Activated T-helper 1 cell treated with anti-CD3 and anti-CD28 coated beads, Interleukin-12 subunit alpha, Interleukin-12 subunit beta, Interleukin-2, Interleukin-4 antibody, amounts not matched to agents 30 ng/mL and 10 ng/mL and 1 ng/mL, durations not matched to agents 14 hours and 24 hours and 36 hours (primary cell): Measurements from ENCODE around the gene PKD1. TPM values are rescaled to one million over a fixed set of nuclear protein-coding genes. Genes with fewer than 3 reads are reported as not detected.

Experiments used
- DNase-seq: peaks from one replicate; pipeline ENCODE4 v3.0.0; 2021; ENCODE audit warnings: low spot score
- H3K27ac Mint-ChIP-seq: one replicate; pipeline ENCODE4 v1.8.0; 2021; ENCODE audit warnings: mild to moderate bottlenecking, mixed read lengths
- H3K27me3 Mint-ChIP-seq: one replicate; pipeline ENCODE4 v1.8.0; 2022; ENCODE audit warnings: mild to moderate bottlenecking, moderate library complexity, mixed read lengths; ENCODE audit not compliant: insufficient read depth
- H3K36me3 Mint-ChIP-seq: one replicate; pipeline ENCODE4 v1.8.0; 2021; ENCODE audit warnings: low read depth, mixed read lengths
- H3K4me1 Mint-ChIP-seq: one replicate; pipeline ENCODE4 v1.8.0; 2021; ENCODE audit warnings: low read depth, mixed read lengths
- H3K4me3 Mint-ChIP-seq: one replicate; pipeline ENCODE4 v1.8.0; 2021; ENCODE audit warnings: mild to moderate bottlenecking, moderate library complexity, mixed read lengths
- H3K9me3 Mint-ChIP-seq: one replicate; pipeline ENCODE4 v1.8.0; 2021; ENCODE audit warnings: mixed read lengths
- intact Hi-C: fragments of 100-400 bp; cut with micrococcal nuclease; formaldehyde crosslinking; loops from one replicate; pipeline ENCODE4 v1.15.1; 2024
- total RNA-seq: library from RNA; stranded (reverse); gene quantifications from 2 replicates; pipeline ENCODE4 v1.2.3, GENCODE V29; 2022

Gene PKD1
- total RNA-seq, 1 donor from 2014 or later: 92.5 TPM

DNA sequence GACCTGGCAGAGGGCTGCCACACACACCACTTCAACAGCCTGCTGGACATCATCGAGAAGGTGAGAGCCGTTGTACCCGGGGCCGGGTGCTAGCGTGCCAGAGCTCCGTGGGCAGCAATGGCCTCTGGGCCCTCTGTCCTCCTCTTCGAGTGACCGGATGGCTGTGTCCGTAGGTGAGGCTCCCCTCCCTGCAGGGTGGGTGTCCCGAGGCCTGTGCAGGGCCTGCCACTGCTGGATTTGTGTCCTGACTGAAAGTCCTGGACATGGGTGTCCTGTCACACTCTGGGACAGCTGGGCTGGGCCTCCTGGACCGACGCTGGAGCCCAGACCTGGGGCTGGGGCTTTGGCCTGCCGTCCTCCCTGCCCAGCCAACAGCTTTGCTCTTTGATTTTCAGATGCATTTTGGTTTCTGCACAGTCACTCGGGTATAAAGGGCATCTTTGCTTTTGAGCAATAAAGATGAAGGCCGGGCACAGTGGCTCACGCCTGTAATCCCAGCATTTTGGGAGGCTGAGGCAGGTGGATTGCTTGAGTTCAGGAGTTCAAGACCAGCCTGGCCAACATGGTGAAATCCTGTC lies 71.2 kb downstream of the PKD1 start:
- Mint-ChIP-seq H3K36me3 (peaks cover 16% of the 10 kb centered on the region), H3K27me3 (no peaks in the 10 kb centered on the region), H3K9me3 (no peaks in the 10 kb centered on the region), H3K4me1 (no peaks in the 10 kb centered on the region), H3K4me3 (no peak overlapping the region), H3K27ac (no peak overlapping the region)
- DNase-seq: no peak
- intact Hi-C loops: no loop called here

DNA sequence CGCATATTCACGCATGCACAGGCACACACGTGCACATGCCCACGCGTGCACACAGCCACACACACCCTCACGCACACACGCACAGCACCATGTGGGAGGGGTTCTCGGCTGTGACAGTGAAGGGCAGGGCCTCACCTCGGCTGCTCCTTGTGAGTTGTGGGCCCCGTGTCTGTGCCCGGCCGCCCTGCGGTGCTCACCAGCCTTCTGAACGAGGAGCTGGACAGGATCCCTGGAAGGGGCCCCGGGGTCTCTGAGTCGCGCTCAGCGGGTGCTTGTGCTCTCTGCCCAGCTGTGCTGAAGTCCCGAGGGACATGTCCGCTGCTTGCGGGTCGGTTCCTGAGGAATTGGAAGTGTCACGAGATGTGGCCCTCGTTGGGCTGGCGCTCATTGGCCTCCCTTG lies 71.8 kb downstream of the PKD1 start:
- no peaks in the 10 kb centered on the region for H3K27me3 Mint-ChIP-seq
- intact Hi-C loops: no loop called here
- H3K9me3 Mint-ChIP-seq: no peaks in the 10 kb centered on the region
- H3K4me3 Mint-ChIP-seq: no peak overlapping the region
- no peaks in the 10 kb centered on the region for H3K4me1 Mint-ChIP-seq
- H3K27ac Mint-ChIP-seq: no peak overlapping the region
- DNase-seq: no peak
- H3K36me3 Mint-ChIP-seq: peaks cover 16% of the 10 kb centered on the region

DNA sequence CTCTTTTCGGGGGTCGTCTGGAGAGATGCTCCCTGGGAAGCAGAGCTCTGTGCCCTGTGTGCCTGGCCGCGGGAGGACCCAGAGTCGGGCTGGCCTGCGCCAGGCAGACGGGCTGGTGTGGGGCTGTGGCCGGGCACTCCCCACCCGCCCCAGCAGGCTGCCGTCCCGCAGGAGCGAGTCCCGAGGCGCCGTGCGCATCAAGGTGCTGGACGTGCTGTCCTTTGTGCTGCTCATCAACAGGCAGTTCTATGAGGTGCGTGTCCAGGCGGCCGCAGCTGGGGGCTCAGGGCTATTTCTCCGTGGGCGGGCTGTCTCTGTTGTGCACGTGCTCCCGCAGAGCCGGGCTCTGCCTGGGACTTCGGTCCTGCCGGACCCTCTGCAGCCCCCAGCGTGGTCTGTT lies 72.9 kb downstream of the PKD1 start:
- intact Hi-C loops: no loop called here
- Mint-ChIP-seq H3K4me1 (no peaks in the 10 kb centered on the region), H3K36me3 (peaks cover 16% of the 10 kb centered on the region), H3K9me3 (no peaks in the 10 kb centered on the region), H3K27ac (no peak overlapping the region), H3K27me3 (no peaks in the 10 kb centered on the region), H3K4me3 (no peak overlapping the region)
- DNase-seq: no peak

DNA sequence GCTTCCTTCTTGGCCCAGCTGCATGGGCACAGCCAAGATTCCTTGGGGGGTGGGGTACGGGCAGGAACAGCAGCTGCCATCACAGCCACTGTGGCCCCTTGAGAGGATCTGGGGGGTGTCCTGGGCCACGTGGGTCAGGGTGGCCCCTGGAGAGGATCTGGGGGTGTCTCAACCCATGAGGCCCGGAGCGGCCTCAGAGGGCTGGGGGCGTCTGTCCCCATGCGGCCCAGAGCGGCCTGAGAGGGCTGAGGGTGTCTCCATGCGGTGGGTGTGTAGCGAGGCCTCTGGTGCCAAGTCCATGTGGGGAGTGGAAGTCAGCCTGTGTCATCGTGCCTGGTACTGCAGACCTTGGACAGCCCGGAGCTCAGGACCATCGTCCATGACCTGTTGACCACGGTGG lies 74.2 kb downstream of the PKD1 start:
- no peak for DNase-seq
- Mint-ChIP-seq H3K36me3 (peaks cover 12% of the 10 kb centered on the region), H3K4me1 (no peaks in the 10 kb centered on the region), H3K4me3 (no peak overlapping the region), H3K27ac (no peak overlapping the region), H3K9me3 (no peaks in the 10 kb centered on the region), H3K27me3 (no peaks in the 10 kb centered on the region)
- intact Hi-C loops: no loop called here

DNA sequence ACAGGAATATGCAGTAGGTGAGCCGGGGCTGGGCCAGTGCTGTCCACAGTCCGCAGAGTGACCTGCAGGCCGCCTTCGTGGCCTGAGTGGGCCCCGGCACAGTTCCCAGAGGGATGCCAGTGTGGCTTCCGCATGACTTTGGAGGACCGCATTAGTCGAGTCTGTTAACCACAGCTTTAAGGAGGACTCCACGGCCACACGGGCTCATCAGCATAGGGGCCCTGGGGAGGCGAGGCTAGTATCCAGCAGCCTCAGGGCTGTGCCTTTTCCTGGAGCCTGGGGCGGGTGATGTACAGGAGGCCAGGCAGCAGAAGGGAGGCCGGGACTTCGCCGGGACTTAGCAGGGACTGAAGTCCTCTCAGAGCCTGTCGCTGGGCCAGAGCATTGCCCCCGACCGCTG lies 74.7 kb downstream of the PKD1 start:
- no peak overlapping the region for H3K27ac Mint-ChIP-seq
- H3K4me1 Mint-ChIP-seq: no peaks in the 10 kb centered on the region
- intact Hi-C loops: no loop called here
- no peak overlapping the region for H3K4me3 Mint-ChIP-seq
- no peak for DNase-seq
- H3K27me3 Mint-ChIP-seq: no peaks in the 10 kb centered on the region
- peaks cover 9% of the 10 kb centered on the region for H3K36me3 Mint-ChIP-seq
- H3K9me3 Mint-ChIP-seq: no peaks in the 10 kb centered on the region

DNA sequence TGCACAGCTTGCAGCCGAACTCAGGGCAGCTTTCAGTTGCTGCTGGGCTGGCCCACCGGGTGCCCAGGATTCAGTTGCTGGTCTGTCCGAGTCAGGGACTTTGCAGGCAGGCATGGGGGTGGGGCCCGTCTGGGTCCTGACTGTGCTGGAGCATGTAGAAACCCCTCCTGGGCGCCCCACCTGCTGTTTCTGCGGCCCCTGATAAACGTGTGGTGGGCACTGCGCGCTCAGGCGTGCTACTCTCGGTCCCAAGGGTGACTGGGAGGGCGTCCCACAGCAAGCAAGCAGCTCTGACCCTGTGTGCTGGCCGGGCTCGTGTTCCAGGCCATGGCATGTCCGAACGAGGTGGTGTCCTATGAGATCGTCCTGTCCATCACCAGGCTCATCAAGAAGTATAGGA lies 75.4 kb downstream of the PKD1 start:
- intact Hi-C loops: no loop called here
- Mint-ChIP-seq H3K27me3 (no peaks in the 10 kb centered on the region), H3K36me3 (peaks cover 5% of the 10 kb centered on the region), H3K4me3 (no peak overlapping the region), H3K27ac (no peak overlapping the region), H3K9me3 (no peaks in the 10 kb centered on the region), H3K4me1 (no peaks in the 10 kb centered on the region)
- no peak for DNase-seq

DNA sequence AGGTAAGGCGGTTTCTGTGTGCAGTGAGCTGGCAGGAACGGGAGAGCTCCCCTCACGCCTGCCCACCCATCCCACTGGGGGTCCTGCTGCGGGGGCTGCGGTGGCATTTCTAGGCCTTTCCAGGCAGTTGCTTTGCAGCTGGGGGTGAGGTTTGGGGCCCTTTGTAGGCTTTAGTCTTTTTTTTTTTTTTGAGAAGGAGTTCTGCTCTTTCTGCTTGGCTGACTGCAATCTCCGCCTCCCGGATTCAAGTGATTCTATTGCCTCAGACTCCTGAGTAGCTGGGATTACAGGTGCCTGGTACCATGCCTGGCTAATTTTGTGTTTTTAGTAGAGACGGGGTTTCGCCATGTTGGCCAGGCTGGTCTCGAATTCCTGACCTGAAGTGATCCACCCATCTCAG lies 76.8 kb downstream of the PKD1 start:
- Mint-ChIP-seq H3K27ac (no peak overlapping the region), H3K36me3 (peaks cover 5% of the 10 kb centered on the region), H3K27me3 (no peaks in the 10 kb centered on the region), H3K9me3 (no peaks in the 10 kb centered on the region), H3K4me3 (no peak overlapping the region), H3K4me1 (no peaks in the 10 kb centered on the region)
- DNase-seq: no peak
- intact Hi-C loops: no loop called here

DNA sequence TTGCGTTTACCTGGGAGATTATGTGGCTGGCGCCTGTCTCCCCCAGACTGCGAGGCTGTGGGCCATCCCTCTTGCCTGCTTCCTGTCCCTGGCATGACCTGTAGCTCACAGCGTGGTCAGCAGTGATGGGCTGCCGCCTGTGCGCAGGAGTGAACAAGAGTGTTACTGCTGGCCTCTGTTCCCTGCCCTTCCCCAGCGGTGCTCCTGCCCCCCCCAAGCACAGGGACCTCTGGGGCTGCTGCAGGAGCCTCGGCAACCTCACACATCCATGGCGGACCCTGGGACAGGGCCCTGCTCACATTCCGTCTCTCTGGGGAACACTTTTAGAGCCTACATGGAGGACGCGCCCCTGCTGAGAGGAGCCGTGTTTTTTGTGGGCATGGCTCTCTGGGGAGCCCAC lies 77.3 kb downstream of the PKD1 start:
- no peak for DNase-seq
- Mint-ChIP-seq H3K4me1 (no peaks in the 10 kb centered on the region), H3K27ac (no peak overlapping the region), H3K4me3 (no peak overlapping the region), H3K27me3 (no peaks in the 10 kb centered on the region), H3K36me3 (peaks cover 5% of the 10 kb centered on the region), H3K9me3 (no peaks in the 10 kb centered on the region)
- intact Hi-C loops: no loop called here

DNA sequence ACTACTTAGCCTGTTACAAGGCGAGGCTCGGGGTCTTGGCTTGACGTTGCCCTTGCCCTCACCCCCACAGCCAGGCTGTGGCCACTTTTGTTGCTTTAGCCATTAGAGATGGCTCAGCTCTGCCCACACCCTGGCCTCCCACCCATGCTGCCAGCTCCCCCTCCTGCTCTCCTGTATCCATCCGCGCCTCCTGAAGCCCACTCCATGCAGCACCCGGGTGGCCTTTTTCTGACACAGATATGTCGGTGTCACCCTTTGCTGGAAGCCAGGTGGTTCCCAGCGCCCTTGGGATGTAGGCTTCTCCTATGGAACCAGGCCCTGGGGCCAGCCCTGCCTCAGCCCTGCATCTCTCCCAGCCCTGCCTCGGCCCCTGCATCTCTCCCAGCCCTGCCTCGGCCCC lies 78.3 kb downstream of the PKD1 start:
- peaks cover 5% of the 10 kb centered on the region for H3K36me3 Mint-ChIP-seq
- no peak overlapping the region for H3K27ac Mint-ChIP-seq
- DNase-seq: no peak
- no peaks in the 10 kb centered on the region for H3K9me3 Mint-ChIP-seq
- H3K4me1 Mint-ChIP-seq: no peaks in the 10 kb centered on the region
- H3K27me3 Mint-ChIP-seq: no peaks in the 10 kb centered on the region
- intact Hi-C loops: no loop called here
- no peak overlapping the region for H3K4me3 Mint-ChIP-seq

DNA sequence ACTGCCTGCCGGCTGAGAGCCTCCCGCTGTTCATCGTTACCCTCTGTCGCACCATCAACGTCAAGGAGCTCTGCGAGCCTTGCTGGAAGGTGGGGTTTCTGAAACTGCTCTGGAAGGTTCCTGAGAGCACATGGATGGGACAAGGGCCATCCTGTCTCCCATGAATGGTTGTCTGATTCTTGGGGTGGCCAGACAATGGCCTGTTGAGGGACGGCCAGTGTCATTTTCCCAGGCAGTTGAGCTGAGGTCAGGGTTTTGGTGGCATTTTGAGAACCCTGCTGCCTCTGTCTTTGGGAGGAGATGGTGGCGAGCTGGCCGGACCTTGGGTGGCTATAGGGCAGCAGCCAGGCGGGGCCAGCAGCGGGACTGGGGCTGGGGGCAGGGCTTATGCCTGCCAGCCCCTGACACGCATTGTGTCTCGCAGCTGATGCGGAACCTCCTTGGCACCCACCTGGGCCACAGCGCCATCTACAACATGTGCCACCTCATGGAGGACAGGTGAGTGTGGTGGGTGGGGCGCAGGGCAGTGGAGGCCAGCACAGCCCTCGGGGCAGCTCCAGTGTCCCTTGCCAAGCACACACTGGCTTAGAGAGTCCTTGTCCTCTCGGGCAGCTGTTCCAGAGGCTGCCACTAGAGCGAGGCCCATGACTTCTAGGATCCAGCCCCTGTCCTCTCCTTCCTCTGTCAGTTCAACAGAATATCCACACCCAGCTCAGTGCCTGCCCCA lies 78.9 kb downstream of the PKD1 start:
- no peak overlapping the region for H3K4me3 Mint-ChIP-seq
- peaks cover 5% of the 10 kb centered on the region for H3K36me3 Mint-ChIP-seq
- no peak overlapping the region for H3K27ac Mint-ChIP-seq
- intact Hi-C loops: no loop called here
- H3K4me1 Mint-ChIP-seq: no peaks in the 10 kb centered on the region
- no peak for DNase-seq
- no peaks in the 10 kb centered on the region for H3K27me3 Mint-ChIP-seq
- no peaks in the 10 kb centered on the region for H3K9me3 Mint-ChIP-seq

DNA sequence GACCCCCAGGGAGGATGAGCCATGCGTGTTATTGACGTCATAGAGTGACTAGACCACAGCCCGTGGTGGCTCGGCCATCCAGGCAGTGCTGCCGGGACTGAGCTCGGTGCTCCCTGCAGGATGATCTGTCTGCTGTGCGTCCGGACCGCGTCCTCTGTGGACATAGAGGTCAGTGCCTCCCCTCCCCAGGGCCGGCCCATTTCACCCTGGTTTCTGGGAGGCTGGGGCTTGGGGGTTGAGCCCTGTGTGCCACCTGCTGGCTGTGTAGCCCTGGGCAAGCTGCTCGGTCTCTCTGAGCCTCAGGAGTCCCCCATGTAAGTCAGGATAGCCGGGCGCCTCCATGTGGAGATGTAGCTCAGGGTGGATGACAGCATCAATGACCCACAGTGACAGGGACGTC lies 79.6 kb downstream of the PKD1 start:
- Mint-ChIP-seq H3K9me3 (no peaks in the 10 kb centered on the region), H3K27me3 (no peaks in the 10 kb centered on the region), H3K36me3 (peaks cover 6% of the 10 kb centered on the region), H3K27ac (no peak overlapping the region), H3K4me3 (no peak overlapping the region), H3K4me1 (no peaks in the 10 kb centered on the region)
- no peak for DNase-seq
- intact Hi-C loops: no loop called here

DNA sequence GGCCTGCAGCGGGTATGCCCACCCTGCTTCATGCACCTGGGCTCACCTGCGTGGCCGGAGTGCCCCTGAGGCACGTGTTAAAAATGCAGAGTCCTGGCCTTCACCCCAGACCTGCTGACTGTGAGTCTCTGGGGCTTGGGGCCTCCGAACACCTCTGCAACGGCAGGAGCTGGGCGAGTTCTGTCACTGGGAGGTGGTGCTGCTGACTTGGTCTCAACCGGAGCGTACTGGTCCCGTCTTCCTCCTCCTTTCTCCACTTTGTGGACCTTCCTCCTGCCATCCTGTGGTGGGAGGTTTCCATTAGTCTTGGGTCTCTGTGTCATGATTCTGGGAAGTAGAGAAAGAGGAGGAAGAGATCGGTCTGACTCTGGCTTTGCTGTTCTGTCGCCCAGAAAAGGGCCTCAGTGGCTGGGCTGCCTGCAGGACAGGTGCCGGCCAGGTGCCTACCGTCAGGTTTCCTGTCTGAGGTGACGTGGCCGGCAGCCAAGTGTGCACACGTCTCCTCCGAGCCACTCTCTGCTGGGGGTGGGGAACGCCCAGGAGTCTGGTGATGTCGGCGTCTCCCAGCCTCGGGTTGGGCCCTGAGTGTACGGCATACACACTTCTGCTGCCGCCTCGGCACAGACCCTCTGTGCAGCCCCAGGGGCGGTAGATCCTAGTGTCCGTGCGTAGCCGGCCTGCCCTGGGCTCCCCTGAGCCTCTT lies 81.0 kb downstream of the PKD1 start:
- no peak for DNase-seq
- no peaks in the 10 kb centered on the region for H3K27me3 Mint-ChIP-seq
- intact Hi-C loops: no loop called here
- peaks cover 6% of the 10 kb centered on the region for H3K36me3 Mint-ChIP-seq
- H3K4me3 Mint-ChIP-seq: no peak overlapping the region
- H3K9me3 Mint-ChIP-seq: no peaks in the 10 kb centered on the region
- H3K4me1 Mint-ChIP-seq: no peaks in the 10 kb centered on the region
- no peak overlapping the region for H3K27ac Mint-ChIP-seq

DNA sequence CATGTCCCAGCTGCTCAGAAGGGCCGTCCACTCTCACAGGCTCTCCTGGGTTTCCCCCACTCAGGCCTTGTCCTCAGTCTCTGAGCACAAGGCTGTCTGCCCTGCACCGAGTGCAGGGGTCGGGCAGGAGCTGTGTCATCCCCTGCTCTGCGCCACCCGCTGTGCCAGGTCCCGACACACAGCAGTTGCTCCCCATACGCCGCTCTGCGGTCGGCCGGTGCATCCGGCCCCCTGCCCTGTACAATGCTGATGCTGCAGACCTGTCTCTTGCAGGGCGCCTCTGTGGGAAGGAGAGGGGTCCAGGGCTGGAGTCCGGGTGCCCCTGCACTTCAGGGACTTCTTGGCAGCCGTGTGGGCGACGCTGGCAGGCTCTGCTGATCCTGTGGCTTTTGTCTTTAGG lies 81.8 kb downstream of the PKD1 start:
- peaks cover 2% of the 10 kb centered on the region for H3K4me1 Mint-ChIP-seq
- H3K27me3 Mint-ChIP-seq: no peaks in the 10 kb centered on the region
- H3K27ac Mint-ChIP-seq: no peak overlapping the region
- DNase-seq: no peak
- no peaks in the 10 kb centered on the region for H3K9me3 Mint-ChIP-seq
- intact Hi-C loops: no loop called here
- H3K4me3 Mint-ChIP-seq: no peak overlapping the region
- H3K36me3 Mint-ChIP-seq: peaks cover 6% of the 10 kb centered on the region
